Measurements from ENCODE around the gene CLBA1. TPM values are rescaled to one million over a fixed set of nuclear protein-coding genes. Genes with fewer than 3 reads are reported as not detected.
"Not testable (repeated sequence)": the region's sequence is repeated elsewhere in the genome, so short reads cannot be mapped to it uniquely, and the experiment has no call there.

CLBA1 gene
- total RNA-seq, 1 donor from 2014 or later, result 8.5 TPM

- no peak overlapping the region for H3K4me2 ChIP-seq
- peaks cover 2% of the 10 kb centered on the region for H3F3A ChIP-seq (ENCODE audit: low read depth)
- no peak overlapping the region for H2AFZ ChIP-seq (replicated peaks)
- no peak overlapping the region for H3K27ac Mint-ChIP-seq
- no peaks in the 10 kb centered on the region for H3K36me3 Mint-ChIP-seq
- no peak overlapping the region for H3K4me3 ChIP-seq
- no peak overlapping the region for H3K27ac ChIP-seq
- no peaks in the 10 kb centered on the region for H3K4me1 ChIP-seq
- peaks cover 22% of the 10 kb centered on the region for H3K27me3 ChIP-seq
- H3K79me2 ChIP-seq (ENCODE audit: low read depth), result peaks cover 8% of the 10 kb centered on the region
- H3K9ac ChIP-seq, result no peak overlapping the region
- H3K4me3 Mint-ChIP-seq, result no peak overlapping the region
- no peak for DNase-seq (ENCODE audit: low spot score)
- H4K20me1 ChIP-seq (ENCODE audit: low read depth), result no peaks in the 10 kb centered on the region
- no peaks in the 10 kb centered on the region for H3K9me3 ChIP-seq (ENCODE audit: low read depth)
- H3K4me1 Mint-ChIP-seq, result peaks cover 17% of the 10 kb centered on the region
- H3K36me3 ChIP-seq, result no peaks in the 10 kb centered on the region
- no peaks in the 10 kb centered on the region for H3K9me3 Mint-ChIP-seq
- TF ChIP-seq EZH2phosphoT487 (IDR thresholded peaks at IDR 0.05) (no peak), EZH2 (IDR thresholded peaks at IDR 0.05) (no peak)
- TF ChIP-seq, protein P1, sequence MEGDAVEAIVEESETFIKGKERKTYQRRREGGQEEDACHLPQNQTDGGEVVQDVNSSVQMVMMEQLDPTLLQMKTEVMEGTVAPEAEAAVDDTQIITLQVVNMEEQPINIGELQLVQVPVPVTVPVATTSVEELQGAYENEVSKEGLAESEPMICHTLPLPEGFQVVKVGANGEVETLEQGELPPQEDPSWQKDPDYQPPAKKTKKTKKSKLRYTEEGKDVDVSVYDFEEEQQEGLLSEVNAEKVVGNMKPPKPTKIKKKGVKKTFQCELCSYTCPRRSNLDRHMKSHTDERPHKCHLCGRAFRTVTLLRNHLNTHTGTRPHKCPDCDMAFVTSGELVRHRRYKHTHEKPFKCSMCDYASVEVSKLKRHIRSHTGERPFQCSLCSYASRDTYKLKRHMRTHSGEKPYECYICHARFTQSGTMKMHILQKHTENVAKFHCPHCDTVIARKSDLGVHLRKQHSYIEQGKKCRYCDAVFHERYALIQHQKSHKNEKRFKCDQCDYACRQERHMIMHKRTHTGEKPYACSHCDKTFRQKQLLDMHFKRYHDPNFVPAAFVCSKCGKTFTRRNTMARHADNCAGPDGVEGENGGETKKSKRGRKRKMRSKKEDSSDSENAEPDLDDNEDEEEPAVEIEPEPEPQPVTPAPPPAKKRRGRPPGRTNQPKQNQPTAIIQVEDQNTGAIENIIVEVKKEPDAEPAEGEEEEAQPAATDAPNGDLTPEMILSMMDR (IDR thresholded peaks at IDR 0.05), result no peak
- no peaks in the 10 kb centered on the region for H3K27me3 Mint-ChIP-seq (ENCODE audit: insufficient read depth, low read depth)
These were observed 41.4 kb downstream of the CLBA1 start for GRCh38 chr14:105026802-105027563.

- not testable (repeated sequence) for H3K27ac Mint-ChIP-seq; H3K9ac ChIP-seq; H4K20me1 ChIP-seq (ENCODE audit: low read depth); H3K4me3 ChIP-seq; H3K4me1 ChIP-seq; H3K36me3 ChIP-seq; H3F3A ChIP-seq (ENCODE audit: low read depth); H2AFZ ChIP-seq (replicated peaks); H3K27ac ChIP-seq; H3K9me3 ChIP-seq (ENCODE audit: low read depth); H3K36me3 Mint-ChIP-seq; H3K79me2 ChIP-seq (ENCODE audit: low read depth); H3K4me3 Mint-ChIP-seq; H3K4me2 ChIP-seq; DNase-seq (ENCODE audit: low spot score); H3K27me3 Mint-ChIP-seq (ENCODE audit: insufficient read depth, low read depth); H3K9me3 Mint-ChIP-seq
- peaks cover 30% of the 10 kb centered on the region for H3K27me3 ChIP-seq
- peaks cover 13% of the 10 kb centered on the region for H3K4me1 Mint-ChIP-seq
These were observed 42.1 kb downstream of the CLBA1 start for GRCh38 chr14:105027718-105028117.

GRCh38 chr14:105028251-105028927, 42.8 kb downstream of the CLBA1 start:
- DNase-seq (ENCODE audit: low spot score), result no peak
- Mint-ChIP-seq H3K27ac (no peak overlapping the region), H3K9me3 (no peaks in the 10 kb centered on the region), H3K36me3 (no peaks in the 10 kb centered on the region), H3K27me3 (ENCODE audit: insufficient read depth, low read depth) (peaks cover 8% of the 10 kb centered on the region), H3K4me1 (peaks cover 8% of the 10 kb centered on the region), H3K4me3 (no peak overlapping the region)
- no peak overlapping the region for H3K4me3 ChIP-seq
- H3F3A ChIP-seq (ENCODE audit: low read depth), result no peaks in the 10 kb centered on the region
- H3K4me1 ChIP-seq, result no peaks in the 10 kb centered on the region
- no peak overlapping the region for H3K27ac ChIP-seq
- H3K27me3 ChIP-seq, result peaks cover 36% of the 10 kb centered on the region
- H2AFZ ChIP-seq (replicated peaks), result no peak overlapping the region
- TF ChIP-seq EZH2 (IDR thresholded peaks at IDR 0.05), result no peak
- no peaks in the 10 kb centered on the region for H3K79me2 ChIP-seq (ENCODE audit: low read depth)
- no peak overlapping the region for H3K4me2 ChIP-seq
- no peaks in the 10 kb centered on the region for H3K36me3 ChIP-seq
- H3K9ac ChIP-seq, result no peak overlapping the region
- no peaks in the 10 kb centered on the region for H4K20me1 ChIP-seq (ENCODE audit: low read depth)
- no peaks in the 10 kb centered on the region for H3K9me3 ChIP-seq (ENCODE audit: low read depth)

DNA sequence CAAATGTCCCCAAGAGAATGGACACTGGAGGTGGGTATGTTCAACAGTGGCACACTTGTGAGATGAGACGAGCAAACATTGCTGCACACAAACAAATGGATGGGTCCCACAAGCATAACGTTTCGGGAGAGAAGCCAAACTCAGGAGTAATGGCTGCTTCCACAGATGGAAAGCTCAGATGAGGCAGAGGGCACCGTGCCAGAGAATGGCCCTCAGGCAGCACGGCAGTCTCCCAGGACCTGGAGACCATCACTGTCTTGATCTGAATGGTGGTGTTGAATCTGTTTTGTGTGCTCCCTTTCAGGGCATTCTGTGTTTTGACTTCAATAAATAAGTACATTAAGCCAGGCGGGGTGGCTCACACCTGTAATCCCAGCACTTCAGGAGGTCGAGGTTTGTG, 43.8 kb downstream of the CLBA1 start:
- H3K9ac ChIP-seq, result no peak overlapping the region
- Mint-ChIP-seq H3K27me3 (ENCODE audit: insufficient read depth, low read depth) (peaks cover 18% of the 10 kb centered on the region), H3K9me3 (peaks cover 4% of the 10 kb centered on the region), H3K27ac (no peak overlapping the region), H3K4me3 (no peak overlapping the region), H3K36me3 (no peaks in the 10 kb centered on the region), H3K4me1 (peaks cover 3% of the 10 kb centered on the region)
- no peaks in the 10 kb centered on the region for H3K4me1 ChIP-seq
- H3K36me3 ChIP-seq, result no peaks in the 10 kb centered on the region
- no peak for TF ChIP-seq EZH2phosphoT487 (IDR thresholded peaks at IDR 0.05)
- TF ChIP-seq EZH2 (IDR thresholded peaks at IDR 0.05), result no peak
- TF ChIP-seq, protein P1 (IDR thresholded peaks at IDR 0.05), result no peak
- peaks cover 46% of the 10 kb centered on the region for H3K27me3 ChIP-seq
- no peak overlapping the region for H3K27ac ChIP-seq
- no peak for DNase-seq (ENCODE audit: low spot score)
- H3K4me3 ChIP-seq, result no peak overlapping the region
- H3F3A ChIP-seq (ENCODE audit: low read depth), result no peaks in the 10 kb centered on the region
- no peaks in the 10 kb centered on the region for H4K20me1 ChIP-seq (ENCODE audit: low read depth)
- no peaks in the 10 kb centered on the region for H3K79me2 ChIP-seq (ENCODE audit: low read depth)
- no peaks in the 10 kb centered on the region for H3K9me3 ChIP-seq (ENCODE audit: low read depth)
- no peak overlapping the region for H2AFZ ChIP-seq (replicated peaks)
- no peak overlapping the region for H3K4me2 ChIP-seq
